ENCODE results near the gene NAA16.
"Not testable (repeated sequence)": the region's sequence is repeated elsewhere in the genome, so short reads cannot be mapped to it uniquely, and the experiment has no call there.

DNA sequence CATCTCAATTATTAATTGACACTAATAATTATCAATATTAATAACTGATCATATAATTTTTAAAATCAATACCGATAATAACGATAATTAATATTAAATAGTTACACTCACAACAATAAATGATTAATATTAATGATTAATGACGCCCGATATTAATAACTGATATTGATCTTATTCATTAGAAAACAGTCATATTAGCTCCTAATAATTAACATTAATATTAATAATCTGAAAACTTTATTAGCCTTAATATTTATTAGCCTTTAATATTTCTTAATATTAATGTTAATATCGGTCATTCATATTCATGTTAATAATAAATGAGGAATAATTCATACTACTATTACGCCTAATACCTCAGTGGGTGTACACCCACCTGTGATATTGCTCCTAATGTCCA lies 113.6 kb downstream of the NAA16 start:
- TF ChIP-seq EZH2 (IDR thresholded peaks at IDR 0.05; ENCODE audit: borderline replicate concordance, low read depth, low read length, poor library complexity, severe bottlenecking), result not testable (repeated sequence)
- TF ChIP-seq, protein P1, sequence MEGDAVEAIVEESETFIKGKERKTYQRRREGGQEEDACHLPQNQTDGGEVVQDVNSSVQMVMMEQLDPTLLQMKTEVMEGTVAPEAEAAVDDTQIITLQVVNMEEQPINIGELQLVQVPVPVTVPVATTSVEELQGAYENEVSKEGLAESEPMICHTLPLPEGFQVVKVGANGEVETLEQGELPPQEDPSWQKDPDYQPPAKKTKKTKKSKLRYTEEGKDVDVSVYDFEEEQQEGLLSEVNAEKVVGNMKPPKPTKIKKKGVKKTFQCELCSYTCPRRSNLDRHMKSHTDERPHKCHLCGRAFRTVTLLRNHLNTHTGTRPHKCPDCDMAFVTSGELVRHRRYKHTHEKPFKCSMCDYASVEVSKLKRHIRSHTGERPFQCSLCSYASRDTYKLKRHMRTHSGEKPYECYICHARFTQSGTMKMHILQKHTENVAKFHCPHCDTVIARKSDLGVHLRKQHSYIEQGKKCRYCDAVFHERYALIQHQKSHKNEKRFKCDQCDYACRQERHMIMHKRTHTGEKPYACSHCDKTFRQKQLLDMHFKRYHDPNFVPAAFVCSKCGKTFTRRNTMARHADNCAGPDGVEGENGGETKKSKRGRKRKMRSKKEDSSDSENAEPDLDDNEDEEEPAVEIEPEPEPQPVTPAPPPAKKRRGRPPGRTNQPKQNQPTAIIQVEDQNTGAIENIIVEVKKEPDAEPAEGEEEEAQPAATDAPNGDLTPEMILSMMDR (conservative IDR thresholded peaks at IDR 0.05; ENCODE audit: low read depth, low read length), result not testable (repeated sequence)
